Fibroblast of upper back skin (primary cell): ENCODE results near the gene FBXW11.

Experiments
- DNase-seq: peaks from one replicate; pipeline ENCODE4 v3.0.0-alpha.2; 2013

FBXW11 gene

GRCh38 chr5:171838066-171838465 is 168.4 kb downstream of the FBXW11 start:
- DNase-seq = no peak

- DNase-seq = no peak
Measured at GRCh38 chr5:171837522-171837921, 168.9 kb downstream of the FBXW11 start.

GRCh38 chr5:171835066-171835465 is 171.4 kb downstream of the FBXW11 start:
- DNase-seq = no peak

DNA sequence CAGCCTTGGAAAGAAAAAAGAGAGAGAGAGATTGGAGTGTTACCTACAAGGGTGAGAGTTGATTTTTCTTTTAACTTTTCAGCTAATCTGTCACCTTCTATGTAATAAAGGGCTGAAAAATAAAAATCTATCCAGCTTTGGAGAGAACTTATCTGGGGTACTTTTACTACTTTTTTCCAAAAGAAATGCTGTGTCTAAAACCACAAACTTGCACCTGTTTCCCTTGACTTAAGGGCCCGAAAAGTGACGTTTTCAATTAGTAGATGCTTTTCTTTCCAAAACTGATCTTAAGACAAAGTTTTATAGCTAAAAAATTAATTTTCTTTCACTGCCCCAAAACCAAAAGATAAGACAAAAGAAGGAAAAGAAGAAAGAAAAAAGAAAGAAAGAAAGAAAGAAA is 172.0 kb downstream of the FBXW11 start:
- DNase-seq = no peak

GRCh38 chr5:171832775-171833174 is 173.7 kb downstream of the FBXW11 start:
- DNase-seq = no peak

DNA sequence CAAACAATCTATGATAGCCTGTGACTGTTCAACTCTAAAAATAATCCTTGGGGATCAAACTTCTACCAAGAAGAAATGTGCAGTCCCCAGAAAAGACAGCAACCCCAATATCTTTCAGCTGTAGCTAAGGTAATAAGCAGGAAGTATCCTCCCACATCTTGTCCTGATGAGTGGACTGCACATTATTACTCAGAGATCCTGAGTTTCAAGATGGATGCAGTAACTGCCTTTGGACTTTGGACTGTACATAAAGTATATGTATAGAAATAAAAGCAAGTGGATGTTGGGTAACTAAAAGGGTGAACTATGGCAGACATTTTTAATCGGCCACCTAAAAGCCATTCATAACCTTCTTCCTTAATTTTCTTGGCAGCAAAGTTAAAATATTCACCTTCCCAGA is 175.8 kb downstream of the FBXW11 start:
- DNase-seq = no peak

DNA sequence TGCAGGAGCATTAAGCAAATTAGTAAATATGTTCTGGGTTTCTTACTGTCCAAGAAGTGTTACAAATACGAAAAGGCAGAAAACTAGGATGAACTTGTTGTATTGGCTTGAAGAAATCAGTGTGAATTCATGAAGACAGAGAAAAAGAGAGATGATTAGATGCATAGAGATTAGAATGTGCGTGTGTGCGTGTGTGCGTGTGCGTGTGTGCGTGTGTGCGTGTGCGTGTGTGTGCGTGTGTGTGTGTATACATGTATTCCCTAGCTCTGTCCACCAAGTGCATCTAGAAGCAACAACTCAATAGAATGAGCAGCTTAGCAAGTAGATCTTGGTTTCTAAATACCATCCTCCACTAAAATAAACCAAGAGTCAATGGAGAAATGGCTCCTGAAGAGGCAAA is 179.3 kb downstream of the FBXW11 start:
- no peak for DNase-seq

DNA sequence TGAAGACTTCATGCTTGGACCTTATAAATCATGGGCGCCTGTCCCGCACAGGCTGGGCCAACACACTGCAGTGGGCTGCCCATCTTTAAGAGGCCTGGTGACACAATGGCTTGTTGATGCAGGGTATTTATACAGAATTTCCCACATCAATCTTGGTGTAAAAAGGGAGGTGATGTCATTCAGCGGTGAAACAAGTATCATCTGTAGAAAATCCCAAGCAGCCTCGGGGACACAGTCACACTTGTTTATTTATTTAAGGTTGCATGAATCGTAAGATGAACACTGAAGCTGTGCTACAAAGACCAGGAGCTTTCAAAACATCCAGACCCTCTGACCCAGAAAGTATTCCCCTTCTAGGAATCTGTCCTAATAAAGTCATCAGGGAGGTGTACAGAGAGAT is 180.3 kb downstream of the FBXW11 start:
- DNase-seq = no peak

DNA sequence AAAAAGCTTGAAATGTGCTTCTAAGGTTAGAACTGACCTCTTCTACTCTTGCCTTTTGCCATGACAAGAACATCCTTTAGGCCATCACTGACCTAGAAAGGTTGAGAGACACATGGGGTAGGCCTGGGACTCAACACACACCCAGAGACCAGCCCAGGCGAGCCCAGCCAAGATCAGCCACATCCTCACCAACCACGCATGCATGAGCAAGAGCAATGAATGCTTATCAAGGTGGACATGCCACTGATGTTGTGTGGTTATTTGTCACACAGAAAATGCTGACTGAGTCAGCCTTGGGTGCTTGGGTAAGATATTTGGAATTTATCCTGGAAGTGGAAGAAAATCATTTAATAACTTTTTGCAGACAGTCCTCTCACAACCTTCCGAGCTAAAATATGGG is 181.4 kb downstream of the FBXW11 start:
- DNase-seq = no peak

DNA sequence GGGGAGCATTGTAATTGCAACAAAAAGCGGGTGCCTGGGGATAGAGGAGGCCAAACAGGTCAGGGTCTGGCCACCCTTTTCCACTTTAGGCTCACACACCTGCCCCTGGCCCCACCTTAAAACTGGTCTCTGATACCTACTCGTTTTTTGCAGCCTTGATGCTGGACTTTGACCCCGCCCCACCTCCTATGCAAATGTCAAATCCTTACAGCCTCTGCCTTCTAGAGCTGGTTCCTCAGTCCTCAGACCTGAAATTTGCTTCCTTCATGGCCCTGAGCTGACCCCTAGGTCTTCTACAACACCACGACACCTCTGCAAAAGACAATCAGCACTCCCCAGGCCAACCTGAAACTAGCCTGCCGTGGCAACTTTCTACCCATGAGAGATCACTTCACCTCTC is 183.2 kb downstream of the FBXW11 start:
- no peak for DNase-seq

DNA sequence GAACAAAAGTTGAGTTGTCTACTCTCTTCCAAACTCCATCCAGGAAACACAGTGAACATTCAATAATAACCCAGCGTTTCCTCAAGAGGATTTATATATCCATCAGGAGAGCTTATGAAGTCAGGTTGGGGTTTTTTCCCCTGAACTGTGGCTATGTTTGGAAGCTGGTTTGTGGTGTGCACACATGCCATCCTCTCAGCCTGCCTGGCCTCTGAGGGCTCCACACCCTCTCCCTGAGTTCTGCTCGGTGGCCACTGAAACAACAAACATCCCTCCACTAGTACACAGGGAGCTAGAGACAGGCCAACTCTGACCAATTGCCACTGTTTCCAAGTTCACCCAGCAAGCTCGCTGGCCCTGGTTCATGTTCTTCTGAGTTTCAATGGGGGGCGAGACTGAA is 185.2 kb downstream of the FBXW11 start:
- no peak for DNase-seq

DNA sequence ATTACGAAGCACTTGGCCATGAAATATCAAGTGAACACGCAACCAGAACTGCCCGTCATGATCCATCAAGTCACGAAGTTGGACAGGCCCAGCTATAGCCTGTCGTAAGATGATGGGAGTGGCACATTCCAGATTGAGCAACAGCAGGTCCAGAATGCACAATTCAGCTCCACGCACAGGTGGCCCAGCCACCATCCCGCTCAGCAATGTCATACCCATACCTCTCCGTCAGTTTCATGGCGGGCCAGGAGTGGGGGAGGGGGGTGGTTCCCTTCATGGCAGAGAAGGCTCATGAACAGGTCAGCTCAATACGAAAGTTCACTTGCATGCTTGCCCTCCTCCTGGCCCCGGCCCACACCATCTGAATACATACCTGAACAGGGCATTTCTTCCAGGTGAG is 185.9 kb downstream of the FBXW11 start:
- no peak for DNase-seq

DNA sequence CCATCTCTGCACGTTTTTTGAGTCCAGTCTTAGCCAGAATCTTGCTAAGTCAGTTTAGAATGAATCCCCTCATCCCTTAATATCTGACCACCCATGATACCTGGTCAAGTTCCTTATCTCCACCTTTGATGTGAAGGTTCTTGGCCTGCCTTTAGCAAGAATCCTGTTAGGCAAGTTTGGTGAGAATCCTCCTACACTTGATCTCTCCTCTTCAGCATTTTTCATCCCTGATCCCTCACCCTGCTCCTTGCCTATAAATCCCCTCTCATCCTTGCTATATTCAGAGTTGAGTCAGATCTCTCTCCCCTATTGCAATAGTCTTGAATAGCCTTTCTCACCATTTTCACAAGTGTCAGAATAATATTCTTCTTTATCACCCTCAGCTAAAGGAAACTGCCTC is 189.8 kb downstream of the FBXW11 start:
- no peak for DNase-seq

- DNase-seq = no peak
Measured at GRCh38 chr5:171813813-171814490, 192.5 kb downstream of the FBXW11 start.

GRCh38 chr5:171813270-171813669 is 193.2 kb downstream of the FBXW11 start:
- DNase-seq = no peak
